HG03103 (cell line): ENCODE results near the gene ASH1L.
"Not testable (repeated sequence)": the region's sequence is repeated elsewhere in the genome, so short reads cannot be mapped to it uniquely, and the experiment has no call there.

Experiments
- ATAC-seq: cut with Tn5 transposase; IDR thresholded peaks from one replicate; pipeline ENCODE4 v1.9.1; 2021; ENCODE audit warnings: low read depth; ENCODE audit not compliant: unreplicated experiment

The ASH1L gene

GRCh38 chr1:155455588-155456195 is 106.9 kb downstream of the ASH1L start:
- ATAC-seq = no peak

GRCh38 chr1:155454096-155454495 is 108.5 kb downstream of the ASH1L start:
- ATAC-seq = no peak

- no peak for ATAC-seq
Measured at GRCh38 chr1:155453141-155453540, 109.5 kb downstream of the ASH1L start.

GRCh38 chr1:155451199-155451598 is 111.4 kb downstream of the ASH1L start:
- no peak for ATAC-seq

- ATAC-seq = not testable (repeated sequence)
Measured at GRCh38 chr1:155442431-155442830, 120.2 kb downstream of the ASH1L start.

- no peak for ATAC-seq
Measured at GRCh38 chr1:155437405-155437804, 125.2 kb downstream of the ASH1L start.

- ATAC-seq = not testable (repeated sequence)
Measured at GRCh38 chr1:155433831-155434389, 128.7 kb downstream of the ASH1L start.

- ATAC-seq = not testable (repeated sequence)
Measured at GRCh38 chr1:155433128-155433830, 129.3 kb downstream of the ASH1L start.

- ATAC-seq = no peak
Measured at GRCh38 chr1:155424091-155424490, 138.5 kb downstream of the ASH1L start.

GRCh38 chr1:155420788-155421187 is 141.8 kb downstream of the ASH1L start:
- no peak for ATAC-seq

- ATAC-seq = not testable (repeated sequence)
Measured at GRCh38 chr1:155411840-155412239, 150.8 kb downstream of the ASH1L start.

- ATAC-seq = no peak
Measured at GRCh38 chr1:155410931-155411330, 151.7 kb downstream of the ASH1L start.

GRCh38 chr1:155396874-155397476 is 165.6 kb downstream of the ASH1L start:
- no peak for ATAC-seq

GRCh38 chr1:155392898-155393411 is 169.6 kb downstream of the ASH1L start:
- no peak for ATAC-seq

GRCh38 chr1:155389826-155390225 is 172.8 kb downstream of the ASH1L start:
- no peak for ATAC-seq

- ATAC-seq = not testable (repeated sequence)
Measured at GRCh38 chr1:155385836-155386235, 176.8 kb downstream of the ASH1L start.

GRCh38 chr1:155383406-155383805 is 179.2 kb downstream of the ASH1L start:
- no peak for ATAC-seq

- no peak for ATAC-seq
Measured at GRCh38 chr1:155379631-155380090, 182.9 kb downstream of the ASH1L start.

- ATAC-seq = no peak
Measured at GRCh38 chr1:155379180-155379579, 183.4 kb downstream of the ASH1L start.

GRCh38 chr1:155360051-155360450 is 202.6 kb downstream of the ASH1L start:
- ATAC-seq = no peak

GRCh38 chr1:155352631-155353030 is 210.0 kb downstream of the ASH1L start:
- ATAC-seq = no peak
